HepG2 (cell line): ENCODE results near the gene DLEC1. TPM values are rescaled to one million over a fixed set of nuclear protein-coding genes. Genes with fewer than 3 reads are reported as not detected.

ENCODE experiments used
- ATAC-seq: fragments of 200-7000 bp; cut with Tn5 transposase; 3 replicates; pipeline ENCODE4 v1.9.1; 2020; ENCODE audit warnings: mild to moderate bottlenecking, moderate library complexity
- BruUV-seq: library from RNA; stranded (reverse); fragments of 400-500 nt; replicated peaks from 2 replicates; lab custom pipeline; 2021; lab: Mats Ljungman, UMichigan
- CTCF ChIA-PET: fragments of 300-600 bp; formaldehyde crosslinking; extraction: SDS; loops from one replicate; lab custom pipeline; 2021; ENCODE audit warnings: low total read pairs, inconsistent platforms, low intra/inter-chr PET ratio; lab: Yijun Ruan, JAX
- POLR2A ChIA-PET: fragments of 350-600 bp; sonication (Branson Sonifier 250); formaldehyde crosslinking; loops from one replicate; lab custom pipeline; 2020; ENCODE audit warnings: antibody characterized with exemption, inconsistent platforms; lab: Yijun Ruan, JAX
- DNase-seq: peaks from one replicate; pipeline ENCODE4 v3.0.0-alpha.2; 2015; ENCODE audit warnings: low spot score
- FAIRE-seq: peaks from 3 replicates; lab custom pipeline; 2011; peaks lifted over from hg19 to GRCh38; lab: Jason Lieb, UNC
- H2AFZ ChIP-seq: one replicate; pipeline ENCODE4 v1.6.1; 2011; ENCODE audit warnings: low read length, inconsistent platforms
- H3K27ac ChIP-seq: fragments of 300-600 bp; 3 replicates; pipeline ENCODE4 v1.8.0; 2011; ENCODE audit warnings: mixed run types, mild to moderate bottlenecking, mixed read lengths, low read length, inconsistent platforms; ENCODE audit not compliant: insufficient read depth; ENCODE audit errors: extremely low read length
- H3K27me3 ChIP-seq, 2 experiments: fragments of 200-600 bp in 1 of 2; 2 replicates in 1 of 2; 3 replicates in 1 of 2; pipeline versions ENCODE4 v1.6.0 to v1.8.0; 2011; ENCODE audit warnings: low read length in 2 of 2, mild to moderate bottlenecking in 2 of 2, moderate library complexity in 2 of 2, inconsistent platforms in 1 of 2; ENCODE audit not compliant: insufficient read depth in 2 of 2, control insufficient read depth in 1 of 2
- H3K36me3 ChIP-seq, 2 experiments: fragments of 200-600 bp in 1 of 2; replicated peaks in 1 of 2; 2 replicates in 1 of 2; 3 replicates in 1 of 2; pipeline versions ENCODE4 v1.5.1 to v1.8.0; 2011; ENCODE audit warnings: low read length in 2 of 2, inconsistent platforms in 1 of 2; ENCODE audit not compliant: insufficient read depth in 2 of 2, control insufficient read depth in 1 of 2
- H3K4me1 ChIP-seq: 2 replicates; pipeline ENCODE4 v1.5.1; 2012; ENCODE audit warnings: low read length, inconsistent platforms; ENCODE audit not compliant: insufficient read depth
- H3K4me2 ChIP-seq: 2 replicates; pipeline ENCODE4 v1.6.0; 2011; ENCODE audit warnings: low read depth, low read length, inconsistent platforms
- H3K4me3 ChIP-seq, 3 experiments: fragments of 200-600 bp in 1 of 3; sonication (generic), shearing (Covaris generic) in 1 of 3; replicated peaks in 1 of 3; 2 replicates each; pipeline ENCODE4 v1.5.1; 2011 to 2016; ENCODE audit warnings: low read length in 3 of 3, inconsistent platforms in 2 of 3, low read depth in 2 of 3, mild to moderate bottlenecking in 2 of 3, control low read depth in 1 of 3, mixed read lengths in 1 of 3; ENCODE audit not compliant: insufficient read depth in 1 of 3
- H3K79me2 ChIP-seq: one replicate; pipeline ENCODE4 v1.6.1; 2011; ENCODE audit warnings: low read length, inconsistent platforms; ENCODE audit not compliant: insufficient read depth
- H3K9ac ChIP-seq: 2 replicates; pipeline ENCODE4 v1.6.0; 2011; ENCODE audit warnings: mild to moderate bottlenecking, low read depth, low read length, inconsistent platforms; ENCODE audit not compliant: insufficient read depth
- H3K9me3 ChIP-seq: 2 replicates; pipeline ENCODE4 v1.5.1; 2012; ENCODE audit warnings: mild to moderate bottlenecking, low read length
- H4K20me1 ChIP-seq: 2 replicates; pipeline ENCODE4 v1.6.0; 2011; ENCODE audit warnings: inconsistent platforms, mild to moderate bottlenecking, low read length, moderate library complexity; ENCODE audit not compliant: insufficient read depth
- GPN1 ChIP-seq: sonication (generic); formaldehyde crosslinking; IDR thresholded peaks from 2 replicates; pipeline ENCODE4 v1.5.1; 2020; ENCODE audit warnings: missing genetic modification reagents, borderline replicate concordance
- MTERF4 ChIP-seq: sonication (generic); formaldehyde crosslinking; IDR thresholded peaks from 2 replicates; pipeline ENCODE4 v1.8.0; 2023; ENCODE audit warnings: mild to moderate bottlenecking, missing genetic modification reagents
- MXD4 ChIP-seq: IDR thresholded peaks from 2 replicates; pipeline ENCODE4 v1.6.1; 2016; ENCODE audit warnings: mild to moderate bottlenecking, missing biosample characterization, missing genetic modification reagents
- RNF2 ChIP-seq: fragments of 450-650 bp; conservative IDR thresholded peaks from 2 replicates; pipeline ENCODE4 v1.6.1; 2016; ENCODE audit warnings: low read depth
- SRSF9 ChIP-seq: fragments of 200-400 bp; formaldehyde crosslinking; IDR thresholded peaks from 2 replicates; pipeline ENCODE4 v1.6.1; 2018; ENCODE audit warnings: borderline replicate concordance, mild to moderate bottlenecking, low read depth, low read length; ENCODE audit not compliant: insufficient read depth, poor library complexity, severe bottlenecking
- TRAFD1 ChIP-seq: sonication (generic); formaldehyde crosslinking; IDR thresholded peaks from 2 replicates; pipeline ENCODE4 v1.5.1; 2020; ENCODE audit warnings: missing genetic modification reagents, mild to moderate bottlenecking, borderline replicate concordance
- ZMYM3 ChIP-seq: sonication (generic); formaldehyde crosslinking; IDR thresholded peaks from 2 replicates; pipeline ENCODE4 v1.5.1; 2020; ENCODE audit warnings: mild to moderate bottlenecking, missing genetic modification reagents
- ZNF143 ChIP-seq: sonication (generic); formaldehyde crosslinking; IDR thresholded peaks from 2 replicates; pipeline ENCODE4 v1.4.0; 2020; ENCODE audit warnings: missing genetic modification reagents
- ZNF530 ChIP-seq: sonication (generic); formaldehyde crosslinking; IDR thresholded peaks from 2 replicates; pipeline ENCODE4 v1.5.0; 2020; ENCODE audit warnings: low read depth, mild to moderate bottlenecking, missing genetic modification reagents
- WGBS: methylation state at CpG from one replicate; pipeline ENCODE4 v1.1.6; 2017; ENCODE audit warnings: low lambda C conversion rate; 5-methylcytosine and 5-hydroxymethylcytosine counted together
- in situ Hi-C: cut with HindIII; loops from 2 replicates; pipeline ENCODE4 v1.10.0; 2017; ENCODE audit warnings: low pct_unique_long_range_greater_than_20kb; ENCODE audit not compliant: extremely low pct_ligation_motif_present
- intact Hi-C: fragments of 100-400 bp; cut with micrococcal nuclease; formaldehyde crosslinking; loops from one replicate; pipeline ENCODE4 v1.10.0; 2022; ENCODE audit not compliant: unreplicated experiment
- polyA plus RNA-seq, 8 experiments: library from polyadenylated mRNA; depleted of rRNA in 3 of 8; stranded (reverse) in 7 of 8; unstranded in 1 of 8; fragments of >200 nt; fragmentation: Illumina TruSeq in 4 of 8; extraction: Trizol in 4 of 8; gene quantifications; 2 replicates each; pipeline versions ENCODE4 v1.2.1 to v1.2.3, GENCODE V29; 2011 to 2016; ENCODE audit warnings: low read depth in 4 of 8, missing spikeins in 1 of 8, mixed read lengths in 1 of 8; ENCODE audit not compliant: insufficient read depth in 1 of 8
- total RNA-seq, 5 experiments: library from RNA; depleted of rRNA; stranded (reverse); fragments of >200 nt; fragmentation: Illumina TruSeq; extraction: Trizol; gene quantifications; 2 replicates each; pipeline ENCODE4 v1.2.3, GENCODE V29; 2016; ENCODE audit warnings: low read depth in 1 of 5
- TF ChIP-seq, protein P1 (sequence below): IDR thresholded peaks from 2 replicates; pipeline ENCODE4 v1.6.1; 2016
- TF ChIP-seq, protein P2 (sequence below): IDR thresholded peaks from 2 replicates; pipeline ENCODE4 v1.6.1; 2016; ENCODE audit warnings: low read depth
- TF ChIP-seq, protein P3 (sequence below): sonication (generic); formaldehyde crosslinking; IDR thresholded peaks from 2 replicates; pipeline ENCODE4 v1.4.0; 2020; ENCODE audit warnings: missing genetic modification reagents, borderline replicate concordance

DLEC1 gene
- total and polyA plus RNA-seq, 2 of the 13 experiments (the other 11 are each of a cell fraction or from before 2014, with no cell fraction given), result 0.09 TPM; not detected in 1

GRCh38 chr3:38111201-38111600, 72.2 kb downstream of the DLEC1 start:
- in situ Hi-C loops, result loop anchor here (10.0 kb wide), 1 partner anchor 164 kb away; no protein-coding TSS in a partner anchor
- 78% methylated on average over 4 of the region's 4 CpGs for WGBS
- ATAC-seq, result no peak

More at GRCh38 chr3:38111201-38111600, 72.2 kb downstream of the DLEC1 start:
- Histone ChIP-seq H3K4me1 (no peaks in the 10 kb centered on the region), H4K20me1 (no peaks in the 10 kb centered on the region), H3K4me2 (no peak overlapping the region), H2AFZ (no peak overlapping the region), H3K27ac (no peak overlapping the region), H3K9ac (no peak overlapping the region), H3K27me3 (peaks cover 6 to 42% of the 10 kb centered on the region in 2 experiments; a peak in 4 of 5 replicates), H3K9me3 (no peaks in the 10 kb centered on the region)
- CTCF ChIA-PET, result no interaction called here
- POLR2A ChIA-PET, result no interaction called here
- intact Hi-C loops, result no loop called here
- BruUV-seq, result no TSS peak
- TF ChIP-seq ZMYM3 (CRISPR knock-in tag) (no peak), RNF2 (no peak), GPN1 (CRISPR knock-in tag) (no peak), SRSF9 (no peak), MXD4 (CRISPR knock-in tag) (no peak), ZNF143 (CRISPR knock-in tag) (no peak), MTERF4 (CRISPR knock-in tag) (no peak), ZNF530 (CRISPR knock-in tag) (no peak), TRAFD1 (CRISPR knock-in tag) (no peak)
- TF ChIP-seq, protein P1, sequence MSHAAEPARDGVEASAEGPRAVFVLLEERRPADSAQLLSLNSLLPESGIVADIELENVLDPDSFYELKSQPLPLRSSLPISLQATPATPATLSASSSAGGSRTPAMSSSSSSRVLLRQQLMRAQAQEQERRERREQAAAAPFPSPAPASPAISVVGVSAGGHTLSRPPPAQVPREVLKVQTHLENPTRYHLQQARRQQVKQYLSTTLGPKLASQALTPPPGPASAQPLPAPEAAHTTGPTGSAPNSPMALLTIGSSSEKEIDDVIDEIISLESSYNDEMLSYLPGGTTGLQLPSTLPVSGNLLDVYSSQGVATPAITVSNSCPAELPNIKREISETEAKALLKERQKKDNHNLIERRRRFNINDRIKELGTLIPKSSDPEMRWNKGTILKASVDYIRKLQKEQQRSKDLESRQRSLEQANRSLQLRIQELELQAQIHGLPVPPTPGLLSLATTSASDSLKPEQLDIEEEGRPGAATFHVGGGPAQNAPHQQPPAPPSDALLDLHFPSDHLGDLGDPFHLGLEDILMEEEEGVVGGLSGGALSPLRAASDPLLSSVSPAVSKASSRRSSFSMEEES (CRISPR knock-in tag), result no peak
- TF ChIP-seq, protein P2, sequence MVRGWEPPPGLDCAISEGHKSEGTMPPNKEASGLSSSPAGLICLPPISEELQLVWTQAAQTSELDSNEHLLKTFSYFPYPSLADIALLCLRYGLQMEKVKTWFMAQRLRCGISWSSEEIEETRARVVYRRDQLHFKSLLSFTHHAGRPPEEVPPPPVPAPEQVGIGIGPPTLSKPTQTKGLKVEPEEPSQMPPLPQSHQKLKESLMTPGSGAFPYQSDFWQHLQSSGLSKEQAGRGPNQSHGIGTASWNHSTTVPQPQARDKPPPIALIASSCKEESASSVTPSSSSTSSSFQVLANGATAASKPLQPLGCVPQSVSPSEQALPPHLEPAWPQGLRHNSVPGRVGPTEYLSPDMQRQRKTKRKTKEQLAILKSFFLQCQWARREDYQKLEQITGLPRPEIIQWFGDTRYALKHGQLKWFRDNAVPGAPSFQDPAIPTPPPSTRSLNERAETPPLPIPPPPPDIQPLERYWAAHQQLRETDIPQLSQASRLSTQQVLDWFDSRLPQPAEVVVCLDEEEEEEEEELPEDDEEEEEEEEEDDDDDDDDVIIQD (CRISPR knock-in tag), result no peak
- TF ChIP-seq, protein P3, sequence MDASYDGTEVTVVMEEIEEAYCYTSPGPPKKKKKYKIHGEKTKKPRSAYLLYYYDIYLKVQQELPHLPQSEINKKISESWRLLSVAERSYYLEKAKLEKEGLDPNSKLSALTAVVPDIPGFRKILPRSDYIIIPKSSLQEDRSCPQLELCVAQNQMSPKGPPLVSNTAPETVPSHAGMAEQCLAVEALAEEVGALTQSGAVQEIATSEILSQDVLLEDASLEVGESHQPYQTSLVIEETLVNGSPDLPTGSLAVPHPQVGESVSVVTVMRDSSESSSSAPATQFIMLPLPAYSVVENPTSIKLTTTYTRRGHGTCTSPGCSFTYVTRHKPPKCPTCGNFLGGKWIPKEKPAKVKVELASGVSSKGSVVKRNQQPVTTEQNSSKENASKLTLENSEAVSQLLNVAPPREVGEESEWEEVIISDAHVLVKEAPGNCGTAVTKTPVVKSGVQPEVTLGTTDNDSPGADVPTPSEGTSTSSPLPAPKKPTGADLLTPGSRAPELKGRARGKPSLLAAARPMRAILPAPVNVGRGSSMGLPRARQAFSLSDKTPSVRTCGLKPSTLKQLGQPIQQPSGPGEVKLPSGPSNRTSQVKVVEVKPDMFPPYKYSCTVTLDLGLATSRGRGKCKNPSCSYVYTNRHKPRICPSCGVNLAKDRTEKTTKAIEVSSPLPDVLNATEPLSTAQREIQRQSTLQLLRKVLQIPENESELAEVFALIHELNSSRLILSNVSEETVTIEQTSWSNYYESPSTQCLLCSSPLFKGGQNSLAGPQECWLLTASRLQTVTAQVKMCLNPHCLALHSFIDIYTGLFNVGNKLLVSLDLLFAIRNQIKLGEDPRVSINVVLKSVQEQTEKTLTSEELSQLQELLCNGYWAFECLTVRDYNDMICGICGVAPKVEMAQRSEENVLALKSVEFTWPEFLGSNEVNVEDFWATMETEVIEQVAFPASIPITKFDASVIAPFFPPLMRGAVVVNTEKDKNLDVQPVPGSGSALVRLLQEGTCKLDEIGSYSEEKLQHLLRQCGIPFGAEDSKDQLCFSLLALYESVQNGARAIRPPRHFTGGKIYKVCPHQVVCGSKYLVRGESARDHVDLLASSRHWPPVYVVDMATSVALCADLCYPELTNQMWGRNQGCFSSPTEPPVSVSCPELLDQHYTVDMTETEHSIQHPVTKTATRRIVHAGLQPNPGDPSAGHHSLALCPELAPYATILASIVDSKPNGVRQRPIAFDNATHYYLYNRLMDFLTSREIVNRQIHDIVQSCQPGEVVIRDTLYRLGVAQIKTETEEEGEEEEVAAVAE, result no peak
- TF ChIP-seq, all 625 proteins: peak for 0
- FAIRE-seq (no peak), DNase-seq (no peak)
- H3K79me2 ChIP-seq, result no peaks in the 10 kb centered on the region
- no peak overlapping the region for H3K4me3 ChIP-seq
- H3K36me3 ChIP-seq, result no peaks in the 10 kb centered on the region
